Liver (tissue), 3 donors: ENCODE measurements around the gene BLOC1S1.

Experiments
- EGR1 ChIP-seq, 2 donors: IDR thresholded peaks; 2 replicates each; pipeline ENCODE4 v1.6.1; 2016 to 2018; ENCODE audit warnings: antibody characterized with exemption in 2 of 2, low read depth in 2 of 2
- GABPA ChIP-seq, 2 donors: IDR thresholded peaks in 1 of 2; conservative IDR thresholded peaks in 1 of 2; 2 replicates each; pipeline ENCODE4 v1.6.1; 2016; ENCODE audit warnings: antibody characterized with exemption in 2 of 2, mild to moderate bottlenecking in 1 of 2, moderate library complexity in 1 of 2
- HNF4A ChIP-seq, 2 donors: conservative IDR thresholded peaks; 2 replicates each; pipeline ENCODE4 v1.6.1; 2016; ENCODE audit warnings: antibody characterized with exemption in 2 of 2, mild to moderate bottlenecking in 2 of 2
- JUND ChIP-seq, 2 donors: IDR thresholded peaks; 2 replicates each; pipeline ENCODE4 v1.6.1; 2016; ENCODE audit warnings: antibody characterized with exemption in 2 of 2
- NR2F2 ChIP-seq: IDR thresholded peaks from 2 replicates; pipeline ENCODE4 v1.6.1; 2016; ENCODE audit warnings: antibody characterized with exemption
- RAD21 ChIP-seq, 2 donors: IDR thresholded peaks; 2 replicates each; pipeline ENCODE4 v1.6.1; 2016; ENCODE audit warnings: antibody characterized with exemption in 2 of 2, mild to moderate bottlenecking in 2 of 2
- RXRA ChIP-seq, 2 donors: IDR thresholded peaks; 2 replicates each; pipeline ENCODE4 v1.6.1; 2017 to 2018; ENCODE audit warnings: antibody characterized with exemption in 2 of 2, mild to moderate bottlenecking in 1 of 2
- SP1 ChIP-seq: IDR thresholded peaks from 2 replicates; pipeline ENCODE4 v1.6.1; 2018; ENCODE audit warnings: antibody characterized with exemption, mild to moderate bottlenecking
- TAF1 ChIP-seq: conservative IDR thresholded peaks from 2 replicates; pipeline ENCODE4 v1.6.1; 2016; ENCODE audit warnings: antibody characterized with exemption, mild to moderate bottlenecking
- TF ChIP-seq, protein P1 (sequence below): fragments of 150-350 bp; IDR thresholded peaks from 2 replicates; pipeline ENCODE4 v1.5.1; 2017; ENCODE audit warnings: improper control_type of control experiment, low read depth, low read length; ENCODE audit not compliant: missing input control
- TF ChIP-seq, protein P2 (sequence below): IDR thresholded peaks from 2 replicates; pipeline ENCODE4 v1.6.1; 2016; ENCODE audit warnings: antibody characterized with exemption
- TF ChIP-seq, protein P3 (sequence below): IDR thresholded peaks from 2 replicates; pipeline ENCODE4 v1.6.1; 2016; ENCODE audit warnings: antibody characterized with exemption, mild to moderate bottlenecking
- TF ChIP-seq, protein P4 (sequence below): IDR thresholded peaks from 2 replicates; pipeline ENCODE4 v1.6.1; 2016; ENCODE audit warnings: antibody characterized with exemption
- donor health status: healthy.
- donor health status: healthy.

DNA sequence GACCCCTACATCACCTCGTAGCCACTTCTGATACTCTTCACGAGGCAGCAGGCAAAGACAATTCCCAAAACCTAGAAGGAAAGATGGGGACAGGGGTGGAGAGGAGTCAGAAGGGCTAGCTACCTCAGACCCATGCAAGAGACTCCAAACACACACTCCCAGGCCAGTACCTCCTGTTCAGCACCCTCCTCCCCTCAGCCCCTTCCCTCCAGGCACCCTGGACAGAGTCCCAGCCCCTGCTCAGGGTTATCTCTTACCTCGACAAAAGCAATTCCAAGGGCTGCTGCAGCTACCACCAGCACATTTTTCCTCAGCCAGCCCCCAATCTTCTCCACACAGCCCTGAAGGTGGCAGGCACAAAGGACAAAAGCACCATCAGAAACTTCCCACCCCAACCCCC is 9.7 kb downstream of the BLOC1S1 start:
- TF ChIP-seq, protein P1, sequence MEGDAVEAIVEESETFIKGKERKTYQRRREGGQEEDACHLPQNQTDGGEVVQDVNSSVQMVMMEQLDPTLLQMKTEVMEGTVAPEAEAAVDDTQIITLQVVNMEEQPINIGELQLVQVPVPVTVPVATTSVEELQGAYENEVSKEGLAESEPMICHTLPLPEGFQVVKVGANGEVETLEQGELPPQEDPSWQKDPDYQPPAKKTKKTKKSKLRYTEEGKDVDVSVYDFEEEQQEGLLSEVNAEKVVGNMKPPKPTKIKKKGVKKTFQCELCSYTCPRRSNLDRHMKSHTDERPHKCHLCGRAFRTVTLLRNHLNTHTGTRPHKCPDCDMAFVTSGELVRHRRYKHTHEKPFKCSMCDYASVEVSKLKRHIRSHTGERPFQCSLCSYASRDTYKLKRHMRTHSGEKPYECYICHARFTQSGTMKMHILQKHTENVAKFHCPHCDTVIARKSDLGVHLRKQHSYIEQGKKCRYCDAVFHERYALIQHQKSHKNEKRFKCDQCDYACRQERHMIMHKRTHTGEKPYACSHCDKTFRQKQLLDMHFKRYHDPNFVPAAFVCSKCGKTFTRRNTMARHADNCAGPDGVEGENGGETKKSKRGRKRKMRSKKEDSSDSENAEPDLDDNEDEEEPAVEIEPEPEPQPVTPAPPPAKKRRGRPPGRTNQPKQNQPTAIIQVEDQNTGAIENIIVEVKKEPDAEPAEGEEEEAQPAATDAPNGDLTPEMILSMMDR: no peak
- TF ChIP-seq NR2F2: no peak
- no peak for TF ChIP-seq JUND (IDR thresholded peaks at IDR 0.05)
- TF ChIP-seq HNF4A (conservative IDR thresholded peaks at IDR 0.05): no peak
- TF ChIP-seq RAD21 (IDR thresholded peaks at IDR 0.05): no peak
- no peak for TF ChIP-seq SP1
- TF ChIP-seq, protein P2, sequence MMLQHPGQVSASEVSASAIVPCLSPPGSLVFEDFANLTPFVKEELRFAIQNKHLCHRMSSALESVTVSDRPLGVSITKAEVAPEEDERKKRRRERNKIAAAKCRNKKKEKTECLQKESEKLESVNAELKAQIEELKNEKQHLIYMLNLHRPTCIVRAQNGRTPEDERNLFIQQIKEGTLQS: no peak
- TF ChIP-seq, protein P3, sequence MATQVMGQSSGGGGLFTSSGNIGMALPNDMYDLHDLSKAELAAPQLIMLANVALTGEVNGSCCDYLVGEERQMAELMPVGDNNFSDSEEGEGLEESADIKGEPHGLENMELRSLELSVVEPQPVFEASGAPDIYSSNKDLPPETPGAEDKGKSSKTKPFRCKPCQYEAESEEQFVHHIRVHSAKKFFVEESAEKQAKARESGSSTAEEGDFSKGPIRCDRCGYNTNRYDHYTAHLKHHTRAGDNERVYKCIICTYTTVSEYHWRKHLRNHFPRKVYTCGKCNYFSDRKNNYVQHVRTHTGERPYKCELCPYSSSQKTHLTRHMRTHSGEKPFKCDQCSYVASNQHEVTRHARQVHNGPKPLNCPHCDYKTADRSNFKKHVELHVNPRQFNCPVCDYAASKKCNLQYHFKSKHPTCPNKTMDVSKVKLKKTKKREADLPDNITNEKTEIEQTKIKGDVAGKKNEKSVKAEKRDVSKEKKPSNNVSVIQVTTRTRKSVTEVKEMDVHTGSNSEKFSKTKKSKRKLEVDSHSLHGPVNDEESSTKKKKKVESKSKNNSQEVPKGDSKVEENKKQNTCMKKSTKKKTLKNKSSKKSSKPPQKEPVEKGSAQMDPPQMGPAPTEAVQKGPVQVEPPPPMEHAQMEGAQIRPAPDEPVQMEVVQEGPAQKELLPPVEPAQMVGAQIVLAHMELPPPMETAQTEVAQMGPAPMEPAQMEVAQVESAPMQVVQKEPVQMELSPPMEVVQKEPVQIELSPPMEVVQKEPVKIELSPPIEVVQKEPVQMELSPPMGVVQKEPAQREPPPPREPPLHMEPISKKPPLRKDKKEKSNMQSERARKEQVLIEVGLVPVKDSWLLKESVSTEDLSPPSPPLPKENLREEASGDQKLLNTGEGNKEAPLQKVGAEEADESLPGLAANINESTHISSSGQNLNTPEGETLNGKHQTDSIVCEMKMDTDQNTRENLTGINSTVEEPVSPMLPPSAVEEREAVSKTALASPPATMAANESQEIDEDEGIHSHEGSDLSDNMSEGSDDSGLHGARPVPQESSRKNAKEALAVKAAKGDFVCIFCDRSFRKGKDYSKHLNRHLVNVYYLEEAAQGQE: no peak
- TF ChIP-seq GABPA (IDR thresholded peaks at IDR 0.05 in 1 of 2, conservative IDR thresholded peaks at IDR 0.05 in 1 of 2): no peak
- no peak for TF ChIP-seq RXRA (IDR thresholded peaks at IDR 0.05)
- TF ChIP-seq TAF1: no peak
- TF ChIP-seq, protein P4, sequence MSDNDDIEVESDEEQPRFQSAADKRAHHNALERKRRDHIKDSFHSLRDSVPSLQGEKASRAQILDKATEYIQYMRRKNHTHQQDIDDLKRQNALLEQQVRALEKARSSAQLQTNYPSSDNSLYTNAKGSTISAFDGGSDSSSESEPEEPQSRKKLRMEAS: no peak
- no peak for TF ChIP-seq EGR1 (IDR thresholded peaks at IDR 0.05; ENCODE audit: low read depth in 2 of 2)
